SK-N-SH (cell line): ENCODE data around the gene LHX4.

Source experiments
- FOXM1 ChIP-seq: IDR thresholded peaks from 2 replicates; pipeline ENCODE4 v1.4.0; 2012; ENCODE audit warnings: low read depth, mild to moderate bottlenecking
- NFIC ChIP-seq: IDR thresholded peaks from 2 replicates; pipeline ENCODE4 v1.4.0; 2012; ENCODE audit warnings: borderline replicate concordance
- POLR2AphosphoS5 ChIP-seq: IDR thresholded peaks from 2 replicates; pipeline ENCODE4 v1.6.1; 2012; ENCODE audit warnings: low read depth, low read length
- YY1 ChIP-seq: IDR thresholded peaks from 2 replicates; pipeline ENCODE4 v1.4.0; 2012; ENCODE audit warnings: low read depth, mild to moderate bottlenecking
- TF ChIP-seq, protein P1 (sequence below): IDR thresholded peaks from 2 replicates; pipeline ENCODE4 v1.6.1; 2012; ENCODE audit warnings: mild to moderate bottlenecking, low read depth, low read length, moderate library complexity
- TF ChIP-seq, protein P2 (sequence below): fragments of 200-600 bp; sonication (generic); IDR thresholded peaks from 2 replicates; pipeline ENCODE4 v1.6.1; 2017; ENCODE audit warnings: antibody characterized with exemption, mild to moderate bottlenecking, moderate library complexity

DNA sequence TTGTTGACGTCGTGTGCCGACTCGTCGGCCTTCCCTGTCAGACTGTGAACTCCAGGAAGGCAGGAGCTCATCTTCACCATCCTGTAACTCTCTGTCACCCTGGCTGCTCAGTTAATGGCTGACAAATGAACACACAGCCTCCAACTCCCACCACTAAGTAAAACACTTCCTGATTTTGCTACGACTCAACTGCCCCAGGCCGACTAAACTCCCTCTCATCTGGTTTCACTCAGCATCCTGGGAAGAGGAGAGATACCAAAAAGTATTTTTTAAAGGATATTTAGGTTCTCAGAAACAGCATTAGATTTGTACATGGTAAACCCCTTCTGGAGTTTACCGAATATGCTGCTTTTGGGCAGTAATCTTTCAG lies 18.2 kb upstream of the LHX4 start:
- TF ChIP-seq FOXM1 (no peak), YY1 (no peak), NFIC (no peak), POLR2AphosphoS5 (no peak)
- TF ChIP-seq, protein P1, sequence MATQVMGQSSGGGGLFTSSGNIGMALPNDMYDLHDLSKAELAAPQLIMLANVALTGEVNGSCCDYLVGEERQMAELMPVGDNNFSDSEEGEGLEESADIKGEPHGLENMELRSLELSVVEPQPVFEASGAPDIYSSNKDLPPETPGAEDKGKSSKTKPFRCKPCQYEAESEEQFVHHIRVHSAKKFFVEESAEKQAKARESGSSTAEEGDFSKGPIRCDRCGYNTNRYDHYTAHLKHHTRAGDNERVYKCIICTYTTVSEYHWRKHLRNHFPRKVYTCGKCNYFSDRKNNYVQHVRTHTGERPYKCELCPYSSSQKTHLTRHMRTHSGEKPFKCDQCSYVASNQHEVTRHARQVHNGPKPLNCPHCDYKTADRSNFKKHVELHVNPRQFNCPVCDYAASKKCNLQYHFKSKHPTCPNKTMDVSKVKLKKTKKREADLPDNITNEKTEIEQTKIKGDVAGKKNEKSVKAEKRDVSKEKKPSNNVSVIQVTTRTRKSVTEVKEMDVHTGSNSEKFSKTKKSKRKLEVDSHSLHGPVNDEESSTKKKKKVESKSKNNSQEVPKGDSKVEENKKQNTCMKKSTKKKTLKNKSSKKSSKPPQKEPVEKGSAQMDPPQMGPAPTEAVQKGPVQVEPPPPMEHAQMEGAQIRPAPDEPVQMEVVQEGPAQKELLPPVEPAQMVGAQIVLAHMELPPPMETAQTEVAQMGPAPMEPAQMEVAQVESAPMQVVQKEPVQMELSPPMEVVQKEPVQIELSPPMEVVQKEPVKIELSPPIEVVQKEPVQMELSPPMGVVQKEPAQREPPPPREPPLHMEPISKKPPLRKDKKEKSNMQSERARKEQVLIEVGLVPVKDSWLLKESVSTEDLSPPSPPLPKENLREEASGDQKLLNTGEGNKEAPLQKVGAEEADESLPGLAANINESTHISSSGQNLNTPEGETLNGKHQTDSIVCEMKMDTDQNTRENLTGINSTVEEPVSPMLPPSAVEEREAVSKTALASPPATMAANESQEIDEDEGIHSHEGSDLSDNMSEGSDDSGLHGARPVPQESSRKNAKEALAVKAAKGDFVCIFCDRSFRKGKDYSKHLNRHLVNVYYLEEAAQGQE, result no peak
- TF ChIP-seq, protein P2, sequence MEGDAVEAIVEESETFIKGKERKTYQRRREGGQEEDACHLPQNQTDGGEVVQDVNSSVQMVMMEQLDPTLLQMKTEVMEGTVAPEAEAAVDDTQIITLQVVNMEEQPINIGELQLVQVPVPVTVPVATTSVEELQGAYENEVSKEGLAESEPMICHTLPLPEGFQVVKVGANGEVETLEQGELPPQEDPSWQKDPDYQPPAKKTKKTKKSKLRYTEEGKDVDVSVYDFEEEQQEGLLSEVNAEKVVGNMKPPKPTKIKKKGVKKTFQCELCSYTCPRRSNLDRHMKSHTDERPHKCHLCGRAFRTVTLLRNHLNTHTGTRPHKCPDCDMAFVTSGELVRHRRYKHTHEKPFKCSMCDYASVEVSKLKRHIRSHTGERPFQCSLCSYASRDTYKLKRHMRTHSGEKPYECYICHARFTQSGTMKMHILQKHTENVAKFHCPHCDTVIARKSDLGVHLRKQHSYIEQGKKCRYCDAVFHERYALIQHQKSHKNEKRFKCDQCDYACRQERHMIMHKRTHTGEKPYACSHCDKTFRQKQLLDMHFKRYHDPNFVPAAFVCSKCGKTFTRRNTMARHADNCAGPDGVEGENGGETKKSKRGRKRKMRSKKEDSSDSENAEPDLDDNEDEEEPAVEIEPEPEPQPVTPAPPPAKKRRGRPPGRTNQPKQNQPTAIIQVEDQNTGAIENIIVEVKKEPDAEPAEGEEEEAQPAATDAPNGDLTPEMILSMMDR, result no peak
